ENCODE results near the gene KLHL30.

DNA sequence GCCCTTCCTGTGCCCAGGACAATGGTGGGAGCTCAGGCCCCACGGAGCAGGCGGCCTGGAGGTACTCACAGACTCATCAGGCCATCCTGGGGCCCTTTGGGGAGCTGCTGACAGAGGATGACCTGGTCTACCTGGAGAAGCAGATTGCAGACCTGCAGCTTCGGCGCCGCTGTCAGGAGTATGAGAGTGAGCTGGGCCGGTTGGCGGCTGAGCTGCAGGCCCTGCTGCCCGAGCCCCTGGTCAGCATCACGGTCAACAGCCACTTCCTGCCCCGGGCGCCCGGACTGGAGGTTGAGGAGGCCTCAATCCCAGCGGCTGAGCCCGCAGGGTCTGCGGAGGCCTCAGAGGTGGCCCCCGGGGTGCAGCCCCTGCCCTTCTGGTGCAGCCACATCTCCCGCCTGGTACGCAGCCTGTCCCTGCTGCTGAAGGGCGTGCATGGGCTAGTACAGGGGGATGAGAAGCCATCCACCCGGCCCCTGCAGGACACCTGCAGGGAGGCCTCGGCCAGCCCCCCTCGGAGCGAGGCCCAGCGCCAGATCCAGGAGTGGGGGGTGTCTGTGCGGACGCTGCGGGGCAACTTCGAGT, 8.3 kb upstream of the KLHL30 start:
- no peak for TF ChIP-seq POLR2A (IDR thresholded peaks at IDR 0.05)
- no peak for TF ChIP-seq CTCF (IDR thresholded peaks at IDR 0.05)

Measured in adrenal gland (tissue), 5 donors.